Heart right ventricle (tissue), 16 donors: Measurements from ENCODE around the gene MAPK10. TPM values are rescaled to one million over a fixed set of nuclear protein-coding genes. Genes with fewer than 3 reads are reported as not detected.

Experiments
- ATAC-seq, 8 donors: fragments of 200-7000 bp; cut with Tn5 transposase; one replicate each; pipeline ENCODE4 v1.9.1; 2020; ENCODE audit warnings: mild to moderate bottlenecking in 8 of 8, moderate library complexity in 8 of 8, moderate number of reproducible peaks in 1 of 8
- DNase-seq, 2 donors: peaks; one replicate each; pipeline ENCODE4 v3.0.0-alpha.2; 2020
- H3K27ac ChIP-seq, 10 donors: fragments of 200-600 bp; sonication (generic) in 2 of 10; one replicate each; pipeline versions ENCODE4 v1.5.0 to v1.8.0; 2020 to 2022; ENCODE audit warnings: mild to moderate bottlenecking in 3 of 10
- H3K27me3 ChIP-seq, 7 donors: fragments of 200-600 bp; one replicate each; pipeline ENCODE4 v1.8.0; 2021 to 2022; ENCODE audit warnings: mild to moderate bottlenecking in 2 of 7
- H3K36me3 ChIP-seq, 9 donors: fragments of 200-600 bp; sonication (generic) in 1 of 9; one replicate each; pipeline versions ENCODE4 v1.5.0 to v1.8.0; 2020 to 2022; ENCODE audit warnings: mild to moderate bottlenecking in 2 of 9
- H3K4me1 ChIP-seq, 9 donors: fragments of 200-600 bp; sonication (generic) in 1 of 9; one replicate each; pipeline versions ENCODE4 v1.5.0 to v1.8.0; 2020 to 2022; ENCODE audit warnings: mild to moderate bottlenecking in 4 of 9
- H3K4me3 ChIP-seq, 10 donors: fragments of 200-600 bp; sonication (generic) in 2 of 10; one replicate each; pipeline versions ENCODE4 v1.5.0 to v1.8.0; 2020 to 2022; ENCODE audit warnings: mild to moderate bottlenecking in 7 of 10, moderate library complexity in 2 of 10
- H3K9me3 ChIP-seq, 11 donors: fragments of 200-600 bp in 10 of 11; sonication (generic) in 2 of 11; one replicate each; pipeline versions ENCODE4 v1.5.0 to v1.8.0; 2013 to 2022; ENCODE audit warnings: mild to moderate bottlenecking in 2 of 11, control low read depth in 1 of 11, moderate library complexity in 1 of 11
- CTCF ChIP-seq, 9 donors: fragments of 200-600 bp; sonication (generic) in 2 of 9; IDR thresholded peaks; one replicate each; pipeline versions ENCODE4 v1.5.0 to v1.8.0; 2021 to 2022; ENCODE audit warnings: antibody characterized with exemption in 9 of 9, mild to moderate bottlenecking in 5 of 9, moderate library complexity in 1 of 9
- WGBS, 2 donors: extraction: QIAGEN DNeasy Blood & Tissue Kit; methylation state at CpG; one replicate each; pipeline ENCODE4 v1.1.7; 2013; ENCODE audit warnings: inconsistent platforms in 1 of 2; 5-methylcytosine and 5-hydroxymethylcytosine counted together
- intact Hi-C, 10 donors: fragments of 100-400 bp; cut with DNase I; formaldehyde crosslinking; loops; one replicate each; pipeline versions ENCODE4 v1.11.1 to v1.14.2; 2022
- polyA plus RNA-seq, 2 donors: library from polyadenylated mRNA; stranded (reverse); fragments of 200-250 nt; gene quantifications; one replicate each; pipeline ENCODE4 v1.2.3, GENCODE V29; 2013
- total RNA-seq, 10 donors: library from RNA; stranded (reverse); fragmentation: NEBNext Ultra II Directional in 3 of 10; extraction: Animal tissue kit (Norgen Biotek cat#: 25700) in 3 of 10; gene quantifications; one replicate each; pipeline versions ENCODE4 v1.2.1 to v1.2.4, GENCODE V29; 2021 to 2023
- donor health status: Arrhythmogenic right ventricular cardiomyopathy.
- donor health status: ischemic (EF 13 %, LVEDD 7.1; RV severe dilation, severe dysfunction).
- donor health status: healthy with polysubstance abuse.
- donor health status: DM: no; HTN: yes; CAD: no.
- donor health status: DM: no; HTN: no; CAD: no.
- donor health status: ischemic (EF 25% LVEDD 6.9; RV normal size, moderate dysfunction).
- donor health status: ischemic (EF 25% LVEDD 5.7; RV mildly dilated, moderate dysfunction).
- donor health status: healthy.
- donor health status: DM: yes; HTN: yes; CAD: no.
- donor health status: Ischemic cardiomyopathy.
- donor health status: ischemic (EF 35%, LVEDD 5.7; RV mildly dilated, moderate dysfunction).
- donor health status: nonischemic (EF 11% LVEDD 7.7; RV severe dilation, severe dysfunction).
- donor health status: DM: yes; HTN: yes; CAD: no.
- donor health status: PGD.
- donor health status: ischemic (EF 29% LVEDD 5.4; RV normal size, mild dysfunction).
- donor health status: nonischemic (EF 23%, LVEDD 6.1; RV moderate dilation, normal function).

MAPK10 gene
- total and polyA plus RNA-seq, 12 donors: 0.94 to 5.9 (median 2.6) TPM

- Histone ChIP-seq H3K27ac (no peak overlapping the region), H3K27me3 (no peaks in the 10 kb centered on the region), H3K4me3 (no peak overlapping the region), H3K36me3 (no peaks in the 10 kb centered on the region), H3K4me1 (no peaks in the 10 kb centered on the region), H3K9me3 (no peaks in the 10 kb centered on the region)
- intact Hi-C loops: no loop called here
- WGBS, 2 donors: 94 to 96% methylated on average over 4 of the region's 4 CpGs
- TF ChIP-seq CTCF (IDR thresholded peaks at IDR 0.05): no peak
- DNase-seq: no peak
- no peak for ATAC-seq
These were observed 200.6 kb downstream of the MAPK10 start for GRCh38 chr4:86159216-86159615.

GRCh38 chr4:86156531-86156930, 203.3 kb downstream of the MAPK10 start:
- ATAC-seq (no peak), DNase-seq (no peak)
- H3K9me3 ChIP-seq: no peaks in the 10 kb centered on the region
- no peaks in the 10 kb centered on the region for H3K36me3 ChIP-seq
- intact Hi-C loops: no loop called here
- TF ChIP-seq CTCF (IDR thresholded peaks at IDR 0.05): no peak
- no peaks in the 10 kb centered on the region for H3K27me3 ChIP-seq
- H3K4me1 ChIP-seq: no peaks in the 10 kb centered on the region
- WGBS, 2 donors: 52 to 72% methylated on average over 2 of the region's 2 CpGs
- H3K27ac ChIP-seq: no peak overlapping the region
- no peak overlapping the region for H3K4me3 ChIP-seq

GRCh38 chr4:86155766-86156165, 204.1 kb downstream of the MAPK10 start:
- Histone ChIP-seq H3K27ac (no peak overlapping the region), H3K27me3 (no peaks in the 10 kb centered on the region), H3K36me3 (no peaks in the 10 kb centered on the region), H3K4me3 (no peak overlapping the region), H3K9me3 (no peaks in the 10 kb centered on the region), H3K4me1 (no peaks in the 10 kb centered on the region)
- intact Hi-C loops: no loop called here
- ATAC-seq: no peak
- no peak for TF ChIP-seq CTCF (IDR thresholded peaks at IDR 0.05)
- WGBS, 2 donors: 88 to 91% methylated on average over 4 of the region's 4 CpGs
- DNase-seq: no peak

GRCh38 chr4:86152454-86152853, 207.4 kb downstream of the MAPK10 start:
- Histone ChIP-seq H3K4me3 (no peak overlapping the region), H3K4me1 (no peaks in the 10 kb centered on the region), H3K36me3 (no peaks in the 10 kb centered on the region), H3K27ac (no peak overlapping the region), H3K27me3 (no peaks in the 10 kb centered on the region), H3K9me3 (peaks cover 0 to 4% (median 0%) of the 10 kb centered on the region in 11 donors)
- DNase-seq (no peak), ATAC-seq (no peak)
- intact Hi-C loops: no loop called here
- 73 to 82% methylated on average over 2 of the region's 2 CpGs for WGBS, 2 donors
- TF ChIP-seq CTCF (IDR thresholded peaks at IDR 0.05): no peak

- TF ChIP-seq CTCF (IDR thresholded peaks at IDR 0.05): no peak
- Histone ChIP-seq H3K36me3 (no peaks in the 10 kb centered on the region), H3K4me1 (no peaks in the 10 kb centered on the region), H3K27me3 (no peaks in the 10 kb centered on the region), H3K9me3 (peaks cover 0 to 4% (median 0%) of the 10 kb centered on the region in 11 donors), H3K4me3 (no peak overlapping the region), H3K27ac (no peak overlapping the region)
- WGBS, 2 donors: 77 to 85% methylated on average over 3 of the region's 3 CpGs
- no peak for DNase-seq
- intact Hi-C loops: no loop called here
- ATAC-seq: no peak
These were observed 208.7 kb downstream of the MAPK10 start for GRCh38 chr4:86151196-86151595.
